G401 (cell line): ENCODE data around the gene HSD11B2. TPM values are rescaled to one million over a fixed set of nuclear protein-coding genes. Genes with fewer than 3 reads are reported as not detected.

ENCODE experiments used
- DNase-seq: peaks from one replicate; pipeline ENCODE4 v3.0.0-alpha.2; 2015; ENCODE audit warnings: low spot score
- in situ Hi-C: cut with HindIII; loops from 2 replicates; pipeline ENCODE4 v1.10.0; 2016; ENCODE audit warnings: low sequenced_read_pairs, mixed read lengths
- total RNA-seq: library from RNA; depleted of rRNA; stranded (reverse); fragments of >200 nt; shearing (Covaris generic); gene quantifications from 2 replicates; pipeline ENCODE4 v1.2.3, GENCODE V29; 2014

Gene HSD11B2
- total RNA-seq, 1 experiment from 2014 or later = not detected

DNA sequence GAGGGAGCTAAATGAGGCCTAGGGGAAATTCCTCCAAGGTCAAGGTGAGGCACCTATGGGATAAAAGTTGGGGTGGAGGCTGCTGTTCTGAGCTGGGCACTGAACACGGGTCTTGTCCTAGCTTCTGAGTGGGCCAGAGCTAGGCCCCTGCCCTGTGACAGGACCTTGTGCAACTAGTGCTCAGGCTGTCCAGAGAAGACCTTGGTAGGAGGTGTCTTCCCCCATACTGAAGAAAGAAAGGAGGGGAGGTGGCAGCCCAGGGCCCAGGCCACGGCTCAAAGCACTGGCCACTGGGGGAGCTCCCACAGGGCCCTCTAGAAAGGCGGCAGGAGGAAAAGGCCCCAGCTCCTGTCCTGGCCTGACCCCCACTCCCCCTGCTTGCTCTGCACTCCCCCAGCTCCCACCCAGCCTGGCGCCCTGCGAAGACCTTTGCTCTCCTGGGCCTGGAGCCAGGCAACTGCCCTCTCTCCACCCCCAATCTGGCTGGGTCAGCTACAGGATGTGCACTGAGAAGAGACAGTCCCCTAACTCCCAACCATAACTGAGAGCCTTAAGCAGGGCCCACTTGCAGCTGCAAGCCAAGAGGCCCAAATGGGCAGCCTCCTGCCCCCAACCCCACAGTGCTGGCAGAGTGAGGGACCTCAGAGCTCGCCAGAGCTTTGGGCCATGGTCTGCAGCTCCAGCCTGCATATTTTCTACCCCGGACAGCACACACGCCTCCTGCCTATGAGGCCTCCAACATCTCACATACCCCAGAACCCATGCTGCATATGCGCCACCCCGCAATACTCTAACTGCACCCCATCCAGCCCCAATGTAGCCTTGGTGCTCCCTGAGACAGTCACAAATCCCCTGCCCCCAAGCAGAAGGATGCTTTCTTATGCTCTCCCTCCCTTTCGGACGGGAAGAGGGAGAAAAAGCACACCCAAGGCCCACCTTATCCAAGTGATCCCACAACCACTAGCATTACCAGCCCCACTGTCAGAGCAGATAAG is 15.3 kb downstream of the HSD11B2 start:
- in situ Hi-C loops = loop anchor here (5.0 kb wide), 1 partner anchor 36 kb away; the partner anchor contains the start of genes AGRP and ATP6V0D1
- no peak for DNase-seq

DNA sequence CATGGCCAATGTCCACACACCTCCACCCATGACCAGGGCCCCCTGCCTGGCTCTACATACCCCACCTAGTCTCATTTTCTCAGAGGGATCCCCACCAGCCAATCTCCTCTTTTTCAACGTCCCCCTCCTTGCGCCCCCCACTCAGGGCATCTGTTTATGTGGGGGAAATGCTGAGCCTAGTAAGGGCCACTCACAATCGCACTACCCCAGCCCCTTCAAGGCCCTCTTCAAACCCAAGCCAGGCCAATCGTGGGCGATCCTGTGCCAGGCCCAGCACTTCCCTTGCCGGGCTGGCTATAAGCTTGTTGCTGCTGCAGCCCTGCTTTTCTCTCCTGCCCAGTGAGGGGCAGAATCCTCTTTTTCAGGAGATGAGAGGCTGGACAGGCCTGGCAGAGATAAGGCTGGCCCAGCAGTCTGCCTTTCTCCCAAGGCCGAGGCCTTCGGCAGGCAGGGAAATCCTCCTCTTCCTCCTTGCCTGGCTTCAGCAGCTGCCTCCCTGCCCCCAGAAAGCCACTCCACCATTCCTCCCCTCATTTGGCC is 16.1 kb downstream of the HSD11B2 start:
- in situ Hi-C loops = loop anchor here (5.0 kb wide), 1 partner anchor 35 kb away; the partner anchor contains the start of genes AGRP and ATP6V0D1
- DNase-seq = no peak

DNA sequence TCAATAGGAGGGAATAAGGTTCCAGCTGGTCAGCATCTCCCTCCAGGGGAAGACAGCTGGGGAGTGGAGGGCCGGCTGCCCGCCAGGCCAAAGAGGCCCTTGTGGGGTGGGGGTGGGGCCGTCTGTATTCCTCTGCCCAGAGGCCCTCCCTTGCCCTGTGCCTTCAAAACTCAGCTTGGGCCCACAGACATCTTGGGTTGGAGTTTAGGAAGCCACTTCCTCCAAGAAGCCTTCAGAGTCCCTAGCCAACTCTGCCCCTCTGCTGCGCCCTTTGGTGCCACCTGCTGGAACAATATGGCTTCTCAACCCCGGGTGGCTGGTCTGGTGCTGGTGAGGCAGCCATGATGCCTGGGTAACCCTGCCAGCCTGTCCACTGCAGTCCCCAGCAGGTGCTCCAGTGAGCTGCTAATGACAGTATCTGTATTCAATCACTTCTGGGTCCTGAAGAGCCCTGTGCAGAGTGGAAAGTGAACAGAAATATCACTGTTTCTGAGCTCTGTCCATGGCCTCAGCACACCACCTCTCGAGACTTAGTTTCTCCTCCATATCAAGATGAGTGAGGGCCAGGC is 16.7 kb downstream of the HSD11B2 start:
- in situ Hi-C loops = loop anchor here (5.0 kb wide), 1 partner anchor 35 kb away; the partner anchor contains the start of genes AGRP and ATP6V0D1
- no peak for DNase-seq

DNA sequence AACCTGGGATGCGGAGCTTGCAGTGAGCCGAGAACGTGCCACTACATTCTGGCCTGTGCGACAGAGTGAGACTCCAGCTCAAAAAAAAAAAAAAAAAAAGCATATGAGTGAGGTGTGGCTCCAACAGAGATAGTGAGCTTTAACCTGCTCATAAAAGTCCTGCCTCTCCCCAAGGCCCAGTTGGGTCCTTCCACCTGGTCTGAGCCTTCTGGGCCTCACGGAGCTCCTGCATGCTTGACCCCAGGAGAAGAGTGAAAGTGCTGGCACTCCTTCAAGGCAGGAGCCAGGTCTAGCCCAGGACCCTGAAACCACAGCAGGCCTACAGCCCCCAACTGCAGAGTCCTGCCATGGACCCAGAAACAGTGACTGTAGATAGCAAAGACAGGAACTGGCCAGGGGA is 17.7 kb downstream of the HSD11B2 start:
- in situ Hi-C loops = loop anchor here (5.0 kb wide), 1 partner anchor 34 kb away; the partner anchor contains the start of genes AGRP and ATP6V0D1
- DNase-seq = no peak

DNA sequence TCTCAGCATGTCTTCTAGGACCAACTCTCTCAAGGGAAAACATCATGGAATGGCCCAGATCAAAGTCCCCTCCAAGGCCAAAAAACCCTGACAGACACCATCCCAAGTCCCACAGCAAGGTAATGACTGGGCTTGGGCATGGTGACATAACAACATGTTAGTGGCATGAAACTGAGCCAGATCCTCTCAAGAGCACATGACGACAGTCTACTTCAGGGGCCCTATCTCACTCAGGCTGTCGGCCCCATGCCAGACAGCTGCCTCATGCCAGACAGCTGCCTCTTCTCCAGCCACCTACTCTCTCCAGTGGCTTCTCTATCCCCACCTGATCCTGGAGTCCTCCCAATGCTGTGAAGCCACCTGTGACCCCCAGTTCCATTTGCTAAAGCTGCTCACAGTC is 18.4 kb downstream of the HSD11B2 start:
- no peak for DNase-seq
- in situ Hi-C loops = loop anchor here (5.0 kb wide), 1 partner anchor 33 kb away; the partner anchor contains the start of genes AGRP and ATP6V0D1

DNA sequence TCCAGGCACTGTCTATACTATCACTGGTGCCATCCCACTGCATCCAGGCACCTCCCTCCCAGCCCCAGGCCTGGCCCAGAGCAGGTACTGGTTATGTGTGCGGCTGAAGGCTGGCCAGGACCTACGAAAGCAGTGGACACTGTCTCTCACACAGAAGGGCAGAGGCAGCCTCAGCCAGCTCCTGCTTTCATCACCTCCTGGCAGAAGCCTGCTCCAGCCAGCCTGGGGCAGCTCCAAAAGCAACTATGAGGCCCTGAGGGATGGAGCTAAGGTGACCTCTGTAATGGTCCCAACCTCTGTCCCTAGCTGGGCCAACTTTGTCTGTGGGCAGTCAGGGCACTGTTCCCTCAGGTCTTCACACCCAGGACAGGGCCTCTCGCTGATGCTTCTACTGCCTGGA is 18.8 kb downstream of the HSD11B2 start:
- in situ Hi-C loops = loop anchor here (5.0 kb wide), 1 partner anchor 33 kb away; the partner anchor contains the start of genes AGRP and ATP6V0D1
- DNase-seq = no peak

DNA sequence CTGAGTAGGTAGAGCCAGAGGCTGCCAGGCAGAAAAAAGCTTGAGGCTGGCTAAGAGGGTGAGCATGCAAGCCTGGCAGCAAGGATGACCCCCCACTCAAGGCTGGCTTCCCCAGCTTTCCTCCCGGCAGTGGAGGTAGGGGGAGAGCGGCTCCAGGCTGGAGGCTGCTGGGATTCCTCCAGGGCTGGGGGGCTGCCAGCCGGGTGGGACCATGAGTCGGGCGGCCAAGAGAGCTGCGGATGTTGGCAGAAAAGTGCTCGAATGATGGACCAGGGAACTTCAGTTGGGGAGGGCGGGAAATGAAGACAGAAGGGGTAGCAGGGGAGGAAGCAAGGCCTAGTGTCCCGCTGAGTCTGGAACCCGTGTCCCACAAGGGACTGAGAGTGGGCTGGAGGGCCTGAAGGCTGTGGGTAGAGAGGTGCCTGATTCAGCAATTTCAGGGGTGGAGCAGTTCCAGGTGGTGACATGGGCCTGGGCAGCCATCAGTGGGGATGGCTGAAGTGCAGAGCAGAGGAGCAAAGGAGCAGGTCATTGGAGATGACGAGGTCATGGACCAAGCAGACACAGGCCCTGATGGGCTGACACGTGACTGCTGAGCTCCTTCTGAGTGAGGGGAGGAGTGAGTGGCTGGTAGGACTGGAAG is 20.3 kb downstream of the HSD11B2 start:
- no peak for DNase-seq
- in situ Hi-C loops = no loop called here

DNA sequence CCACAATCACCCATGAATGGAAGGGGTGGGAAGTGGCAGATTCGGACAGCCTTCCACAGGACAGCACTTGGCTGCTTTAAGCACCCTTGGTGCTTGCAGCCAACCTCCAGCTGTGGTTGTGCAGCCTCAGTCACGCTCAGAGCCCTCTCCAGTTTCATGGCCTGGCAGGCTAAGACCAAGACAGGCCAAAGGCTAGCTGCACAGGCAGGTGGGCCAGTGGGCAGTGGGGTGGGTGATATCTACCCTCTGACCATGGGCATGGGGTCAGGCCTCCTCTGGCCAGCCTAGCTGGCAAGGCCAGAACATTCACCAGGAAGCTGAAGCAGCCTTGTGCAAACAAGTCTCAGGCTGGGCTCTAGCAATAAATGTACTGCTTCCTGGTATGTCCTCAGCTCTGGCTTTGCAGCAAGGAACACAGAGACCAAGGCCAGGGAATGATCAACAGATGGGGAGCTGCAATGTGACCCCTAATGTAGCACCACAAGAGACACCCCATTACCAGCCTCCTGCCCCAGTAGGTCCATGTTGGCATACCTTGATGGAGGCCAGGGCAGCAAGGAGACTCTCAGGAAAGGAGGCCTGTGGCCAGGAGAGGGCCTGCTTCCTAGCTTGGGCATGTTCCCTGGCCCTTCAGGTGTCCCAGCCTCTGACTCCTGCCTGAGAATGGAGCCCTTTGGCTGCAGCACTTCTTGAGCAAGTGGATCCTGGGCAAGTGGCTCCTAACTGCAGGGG is 20.9 kb downstream of the HSD11B2 start:
- in situ Hi-C loops = no loop called here
- no peak for DNase-seq

DNA sequence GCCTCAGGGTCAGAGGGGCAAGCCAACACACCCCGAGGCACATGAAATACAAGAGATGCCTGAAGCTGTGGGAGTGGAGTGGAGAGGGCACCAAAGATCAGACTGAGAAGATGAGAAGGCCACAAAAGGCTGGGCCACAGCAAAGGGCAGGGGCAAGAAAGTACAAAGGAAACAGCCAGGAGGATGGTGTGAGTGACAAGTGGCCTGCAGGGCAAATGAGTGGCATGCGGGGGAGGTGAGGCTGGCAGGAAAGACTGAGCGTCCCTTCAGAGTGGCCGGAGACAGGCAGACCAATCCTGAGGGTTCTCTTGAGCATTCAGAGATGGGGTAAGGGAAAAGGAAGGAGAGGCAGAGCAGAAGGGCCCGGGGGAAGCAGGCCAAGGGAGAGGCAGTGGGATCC is 23.2 kb downstream of the HSD11B2 start:
- in situ Hi-C loops = no loop called here
- DNase-seq = no peak

DNA sequence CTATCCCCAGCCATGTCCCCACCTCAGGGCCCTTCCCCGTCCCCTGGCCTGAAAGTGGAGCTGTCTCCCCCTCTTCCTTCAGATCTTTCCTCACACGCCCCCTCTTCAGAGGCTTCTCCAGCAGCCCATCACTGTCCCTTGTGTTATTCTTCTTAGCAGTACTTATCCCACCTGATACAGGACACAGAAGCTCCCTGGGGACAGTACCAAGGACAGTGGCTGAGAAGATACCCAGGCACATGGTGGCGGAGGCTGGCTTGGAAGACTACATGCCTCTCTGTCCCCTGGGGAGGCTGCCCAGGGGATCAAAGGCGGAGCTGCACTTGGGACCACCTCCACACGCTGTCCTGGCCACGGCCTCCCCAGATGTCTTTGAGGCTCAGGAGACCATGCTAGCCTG is 23.9 kb downstream of the HSD11B2 start:
- DNase-seq = no peak

DNA sequence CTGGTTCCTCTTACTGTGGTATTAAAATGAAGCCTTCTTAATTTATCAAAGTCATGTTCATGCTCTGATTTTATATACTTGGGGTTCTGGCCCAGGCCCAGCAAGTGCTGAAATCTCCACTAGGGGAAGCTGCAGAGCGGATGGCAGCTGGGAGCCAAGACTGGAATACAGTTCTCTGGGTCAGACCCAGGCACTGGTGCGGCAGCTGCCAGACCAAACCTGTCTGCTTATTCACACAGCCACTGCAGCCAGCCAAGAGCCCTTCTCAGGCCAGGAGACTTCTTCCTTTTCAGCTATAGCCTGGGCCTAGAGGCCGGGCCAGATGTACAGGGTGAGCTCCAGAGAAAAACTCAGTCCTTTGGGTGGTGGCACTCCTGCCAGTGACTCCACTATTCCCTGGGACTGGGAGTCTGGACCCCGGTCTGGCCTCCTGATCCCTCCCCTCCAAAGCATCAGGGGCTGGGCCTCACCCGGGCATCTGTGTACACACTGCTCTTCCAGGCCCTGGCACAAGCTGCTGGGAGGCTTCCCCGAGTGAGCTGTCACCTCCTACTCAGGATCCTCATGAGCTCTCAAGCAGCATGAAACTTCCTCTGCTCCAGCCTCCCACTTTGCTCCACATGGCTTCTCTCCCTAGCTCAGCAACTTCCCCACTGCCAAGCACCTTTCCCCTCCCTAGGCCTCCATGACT is 25.6 kb downstream of the HSD11B2 start:
- in situ Hi-C loops = no loop called here
- DNase-seq = peak; percentile 68

More for the DNA sequence above, 23.9 kb downstream of the HSD11B2 start:
- in situ Hi-C loops = no loop called here

DNA sequence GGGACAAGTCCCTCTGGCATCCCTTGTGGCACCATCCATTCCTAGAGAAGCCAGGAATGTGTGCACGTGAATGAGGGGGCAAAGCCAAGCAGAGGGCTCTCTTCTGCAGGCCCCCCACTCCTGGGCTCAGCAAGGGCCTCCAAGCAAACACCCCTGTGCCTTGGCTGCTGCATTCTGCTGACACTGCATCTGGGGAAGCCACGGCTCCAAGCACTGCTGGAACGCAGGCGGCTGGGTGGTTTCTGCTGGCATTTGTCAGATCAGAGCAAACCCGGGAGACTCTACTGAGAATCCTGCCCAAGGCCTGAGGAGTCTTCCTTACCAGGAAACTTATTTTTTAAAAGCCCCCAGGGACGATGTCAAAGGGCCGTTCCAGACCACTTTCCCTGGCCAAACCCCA is 26.7 kb downstream of the HSD11B2 start:
- no peak for DNase-seq
- in situ Hi-C loops = no loop called here

DNA sequence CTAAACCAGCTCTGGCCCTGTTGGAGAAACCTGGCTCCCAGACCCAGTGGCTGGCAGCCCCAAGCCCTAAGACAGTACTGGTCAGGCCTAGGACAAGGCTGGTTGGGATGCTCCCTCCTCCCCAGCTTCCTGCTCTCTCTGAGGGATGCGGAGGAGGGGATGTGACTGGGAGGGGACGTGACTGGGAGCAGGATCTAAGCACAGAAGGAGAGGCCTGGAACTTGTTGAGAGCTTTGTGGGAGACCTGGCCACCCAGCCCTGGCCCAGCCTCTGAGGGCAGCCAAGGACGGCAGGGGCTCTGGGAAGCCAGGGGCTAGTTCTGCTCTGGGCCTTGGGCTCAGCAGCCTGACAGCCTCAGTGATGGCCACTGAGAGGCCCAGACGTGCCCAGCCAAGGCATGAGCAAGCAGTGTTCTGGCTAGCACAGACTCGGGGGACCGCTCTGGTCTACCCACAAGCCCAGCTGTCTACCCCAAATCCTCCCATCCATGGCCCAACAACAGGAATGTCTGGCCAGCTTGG is 27.3 kb downstream of the HSD11B2 start:
- in situ Hi-C loops = no loop called here
- DNase-seq = no peak

DNA sequence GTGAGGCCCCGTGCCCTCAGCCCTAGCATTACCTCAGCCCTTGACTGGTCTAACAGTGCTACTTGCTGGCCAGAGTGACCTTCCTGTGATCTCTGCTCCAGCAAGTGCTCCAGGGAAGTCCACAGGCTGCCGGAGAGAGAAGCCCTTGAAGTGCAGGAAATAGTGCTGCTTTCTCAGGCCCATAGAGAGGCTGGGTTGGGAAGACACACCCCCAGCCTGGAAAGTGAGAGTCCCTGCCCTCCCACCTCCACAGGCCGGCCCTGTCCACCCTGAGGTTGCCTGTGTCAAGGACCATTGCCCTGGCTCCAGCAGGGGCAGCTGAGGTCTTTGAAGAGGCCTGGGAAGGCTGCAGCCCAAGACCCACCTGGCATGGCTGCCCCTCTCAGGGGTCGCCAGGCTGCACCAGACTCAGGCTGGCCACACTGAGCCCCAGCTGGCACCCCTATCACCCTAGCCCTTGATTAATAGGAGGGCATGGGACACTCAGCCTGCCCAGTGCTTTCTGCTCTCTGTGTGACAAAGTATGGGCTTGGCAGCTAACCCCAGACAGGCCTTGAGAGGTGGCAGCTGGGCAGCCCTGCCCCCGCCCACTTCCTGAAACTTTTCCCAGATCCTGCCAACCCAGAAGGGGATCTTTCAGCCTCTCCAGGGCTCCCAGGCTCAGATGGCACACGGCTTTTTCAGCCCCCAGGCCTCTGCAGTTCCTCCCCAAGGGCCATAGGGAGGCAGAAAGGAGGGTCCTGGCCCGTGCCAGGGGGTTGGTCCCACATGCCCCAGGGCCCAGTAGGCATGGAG is 28.3 kb downstream of the HSD11B2 start:
- in situ Hi-C loops = no loop called here
- no peak for DNase-seq

DNA sequence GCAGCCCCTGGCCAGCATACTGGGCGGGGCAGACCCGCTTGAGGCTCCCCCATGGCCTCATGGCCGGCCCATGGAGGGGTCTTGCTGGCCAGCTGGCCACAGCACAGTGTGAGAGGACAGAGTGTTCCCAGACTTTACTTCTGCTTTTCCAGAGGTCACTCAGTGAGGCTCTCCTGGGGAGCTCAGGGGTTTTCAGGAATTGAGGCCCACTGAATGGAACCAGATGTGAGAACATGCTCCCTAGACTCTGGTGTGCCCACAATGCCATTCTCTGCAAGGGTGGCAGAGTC is 28.9 kb downstream of the HSD11B2 start:
- in situ Hi-C loops = no loop called here
- DNase-seq = no peak

DNA sequence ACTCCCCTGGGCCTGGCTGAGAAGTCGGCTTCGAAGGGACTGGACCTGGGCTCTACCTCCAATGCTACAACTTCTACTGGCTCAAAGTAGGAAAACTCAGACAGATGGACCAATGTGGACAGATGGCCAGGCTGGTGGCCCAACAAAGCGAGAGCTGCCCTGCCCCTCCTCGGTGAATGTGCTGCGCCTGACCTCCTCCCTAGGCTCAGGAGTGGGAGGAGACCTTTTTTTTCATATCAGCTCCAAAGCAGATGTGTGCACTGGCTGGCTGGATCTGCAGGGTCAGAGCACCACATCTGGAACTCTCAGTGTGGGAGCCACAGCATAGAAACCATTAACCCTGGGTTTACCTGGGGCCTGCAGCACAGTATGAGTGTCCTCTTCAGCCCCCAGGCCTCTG is 29.2 kb downstream of the HSD11B2 start:
- in situ Hi-C loops = no loop called here
- DNase-seq = no peak

DNA sequence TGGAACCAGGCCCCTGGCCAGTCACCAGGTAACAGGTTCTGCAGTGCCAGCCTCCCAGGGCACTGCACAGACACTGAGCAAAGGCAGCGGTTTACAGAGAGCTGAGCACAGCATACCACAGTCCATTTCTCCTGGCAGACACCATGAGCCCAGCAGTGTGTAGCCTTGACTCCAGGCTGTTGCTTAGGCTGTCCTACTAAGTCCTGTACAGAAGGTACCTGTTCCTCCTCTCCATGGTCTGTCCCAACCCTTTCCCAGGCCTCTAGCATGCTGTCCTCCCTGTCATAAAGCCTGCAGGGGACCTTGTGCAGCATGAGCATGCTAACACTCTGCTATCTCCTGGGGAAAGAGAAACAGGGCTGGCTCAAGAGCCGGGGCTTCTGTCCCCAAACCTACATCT is 30.0 kb downstream of the HSD11B2 start:
- in situ Hi-C loops = no loop called here
- no peak for DNase-seq
